Measurements from ENCODE around the gene SMYD4. TPM values are rescaled to one million over a fixed set of nuclear protein-coding genes. Genes with fewer than 3 reads are reported as not detected.

SMYD4 gene
- total RNA-seq (10 to 100 TPM; 11.3 to 22.0 (median 17.5) TPM), polyA plus RNA-seq (10 to 100 TPM in 1 of 2 donors, 1 to 10 TPM in 1; 8.5 to 16.3 TPM)
- long read RNA-seq, donor 1, full-length matches to known transcripts: 26 of 54 reads
- long read RNA-seq, donor 1, partial matches to known transcripts: 12 of 54 reads
- long read RNA-seq, donor 1, other reads (novel, unspliced or antisense): 16 of 54 reads
- long read RNA-seq, donor 2, full-length matches to known transcripts: 3 of 3 reads
- long read RNA-seq, donor 2, partial matches to known transcripts: 0 of 3 reads
- long read RNA-seq, donor 2, other reads (novel, unspliced or antisense): 0 of 3 reads
- long read RNA-seq, donor 3, full-length matches to known transcripts: 9 of 13 reads
- long read RNA-seq, donor 3, partial matches to known transcripts: 1 of 13 reads
- long read RNA-seq, donor 3, other reads (novel, unspliced or antisense): 3 of 13 reads

GRCh38 chr17:1829592-1830257 lies at the start of gene SMYD4, which contains the start of gene RPA1:
SMYD4 (minus strand) TSS chr17:1829902; CDS start chr17:1827994, 1,908 bp downstream.
RPA1 (plus strand) TSS chr17:1830005; CDS start chr17:1830094, 89 bp downstream.
- intact Hi-C loops (cut with DNase I): no loop called here
- Histone ChIP-seq H3K27ac (peak within 1 kb of the TSS; percentile 80 to 87), H3K27me3 (no peaks in the 10 kb centered on the region), H3K4me3 (peak within 1 kb of the TSS; percentile 66), H3K4me1 (ENCODE audit: insufficient read depth) (peaks cover 2% of the 10 kb centered on the region), H3K9me3 (no peaks in the 10 kb centered on the region), H3K36me3 (no peaks in the 10 kb centered on the region)
- WGBS, 3 donors: 0 to 1% (median 1%) methylated on average over 29 to 83 of the region's 83 CpGs
- peak; percentile 85 to 92 (median 87) for DNase-seq
- no peak for TF ChIP-seq CTCF (IDR thresholded peaks at IDR 0.05)
- peak; percentile 73 for TF ChIP-seq POLR2A (IDR thresholded peaks at IDR 0.05)
- no peak for TF ChIP-seq EP300 (IDR thresholded peaks at IDR 0.05)

GRCh38 chr17:1878419-1879121 lies 48.9 kb upstream of the SMYD4 start:
- Histone ChIP-seq H3K4me1 (ENCODE audit: insufficient read depth) (no peaks in the 10 kb centered on the region), H3K4me3 (no peak overlapping the region), H3K27me3 (no peaks in the 10 kb centered on the region), H3K9me3 (no peaks in the 10 kb centered on the region), H3K36me3 (no peaks in the 10 kb centered on the region), H3K27ac (no peak overlapping the region)
- no peak for DNase-seq
- 85 to 91% (median 86%) methylated on average over 17 of the region's 17 CpGs for WGBS, 3 donors
- TF ChIP-seq CTCF (IDR thresholded peaks at IDR 0.05): no peak
- no peak for TF ChIP-seq EP300 (IDR thresholded peaks at IDR 0.05)
- no peak for TF ChIP-seq POLR2A (IDR thresholded peaks at IDR 0.05)
- intact Hi-C loops (cut with DNase I): no loop called here

GRCh38 chr17:1875597-1875996 lies 45.9 kb upstream of the SMYD4 start:
- Histone ChIP-seq H3K9me3 (no peaks in the 10 kb centered on the region), H3K27me3 (no peaks in the 10 kb centered on the region), H3K36me3 (no peaks in the 10 kb centered on the region), H3K27ac (no peak overlapping the region), H3K4me3 (no peak overlapping the region), H3K4me1 (ENCODE audit: insufficient read depth) (no peaks in the 10 kb centered on the region)
- DNase-seq: no peak
- intact Hi-C loops (cut with DNase I): no loop called here
- 89 to 90% (median 90%) methylated on average over 4 of the region's 4 CpGs for WGBS, 3 donors
- TF ChIP-seq EP300 (IDR thresholded peaks at IDR 0.05) (no peak), POLR2A (IDR thresholded peaks at IDR 0.05) (no peak), CTCF (IDR thresholded peaks at IDR 0.05) (no peak)

- DNase-seq: no peak
- H3K27ac ChIP-seq: no peak overlapping the region
- H3K4me3 ChIP-seq: no peak overlapping the region
- TF ChIP-seq CTCF (IDR thresholded peaks at IDR 0.05) (no peak), POLR2A (IDR thresholded peaks at IDR 0.05) (no peak), EP300 (IDR thresholded peaks at IDR 0.05) (no peak)
- no peaks in the 10 kb centered on the region for H3K36me3 ChIP-seq
- H3K4me1 ChIP-seq (ENCODE audit: insufficient read depth): no peaks in the 10 kb centered on the region
- H3K9me3 ChIP-seq: no peaks in the 10 kb centered on the region
- 93 to 95% (median 93%) methylated on average over 9 of the region's 9 CpGs for WGBS, 3 donors
- no peaks in the 10 kb centered on the region for H3K27me3 ChIP-seq
- intact Hi-C loops (cut with DNase I): no loop called here
Observed at GRCh38 chr17:1873418-1873817, 43.7 kb upstream of the SMYD4 start.
